Mononuclear cell (primary cell): Measurements from ENCODE around the gene DROSHA. TPM values are rescaled to one million over a fixed set of nuclear protein-coding genes. Genes with fewer than 3 reads are reported as not detected.

Source experiments
- H3K27me3 ChIP-seq: 2 replicates; pipeline ENCODE4 v1.6.0; 2011; ENCODE audit warnings: low read length, control low read depth; ENCODE audit not compliant: insufficient read depth
- H3K4me1 ChIP-seq: 2 replicates; pipeline ENCODE4 v1.5.1; 2011; ENCODE audit warnings: mild to moderate bottlenecking, low read length, control low read depth; ENCODE audit not compliant: insufficient read depth
- H3K4me3 ChIP-seq: 2 replicates; pipeline ENCODE4 v1.5.1; 2011; ENCODE audit warnings: mild to moderate bottlenecking, low read length, moderate library complexity
- H3K9me3 ChIP-seq: 2 replicates; pipeline ENCODE4 v1.5.1; 2011; ENCODE audit warnings: low read depth, mild to moderate bottlenecking, control low read depth, low read length
- total RNA-seq: library from RNA; depleted of rRNA; stranded (reverse); fragments of >200 nt; gene quantifications from one replicate; pipeline ENCODE4 v1.2.3, GENCODE V29; 2012

Gene DROSHA
- total RNA-seq, 1 donor, result 13.2 TPM

- Histone ChIP-seq H3K27me3 (no peaks in the 10 kb centered on the region), H3K4me3 (no peak overlapping the region)
Measured at GRCh38 chr5:31427013-31427723, 104.7 kb downstream of the DROSHA start.

GRCh38 chr5:31421806-31422586, 109.9 kb downstream of the DROSHA start:
- Histone ChIP-seq H3K4me1 (no peaks in the 10 kb centered on the region), H3K4me3 (no peak overlapping the region), H3K27me3 (no peaks in the 10 kb centered on the region), H3K9me3 (no peaks in the 10 kb centered on the region)

More at GRCh38 chr5:31427013-31427723, 104.7 kb downstream of the DROSHA start:
- Histone ChIP-seq H3K4me1 (no peaks in the 10 kb centered on the region), H3K9me3 (no peaks in the 10 kb centered on the region)

- Histone ChIP-seq H3K4me1 (no peaks in the 10 kb centered on the region), H3K27me3 (no peaks in the 10 kb centered on the region), H3K9me3 (no peaks in the 10 kb centered on the region), H3K4me3 (no peak overlapping the region)
Measured at GRCh38 chr5:31417512-31417911, 114.4 kb downstream of the DROSHA start.

GRCh38 chr5:31416547-31416946, 115.3 kb downstream of the DROSHA start:
- Histone ChIP-seq H3K4me1 (no peaks in the 10 kb centered on the region), H3K9me3 (no peaks in the 10 kb centered on the region), H3K4me3 (no peak overlapping the region), H3K27me3 (no peaks in the 10 kb centered on the region)

GRCh38 chr5:31415960-31416359, 115.9 kb downstream of the DROSHA start:
- H3K27me3 ChIP-seq, result no peaks in the 10 kb centered on the region
- H3K9me3 ChIP-seq, result no peaks in the 10 kb centered on the region
- H3K4me1 ChIP-seq, result no peaks in the 10 kb centered on the region
- no peak overlapping the region for H3K4me3 ChIP-seq

GRCh38 chr5:31415009-31415923, 116.6 kb downstream of the DROSHA start:
- H3K27me3 ChIP-seq, result no peaks in the 10 kb centered on the region
- H3K9me3 ChIP-seq, result no peaks in the 10 kb centered on the region
- no peaks in the 10 kb centered on the region for H3K4me1 ChIP-seq
- no peak overlapping the region for H3K4me3 ChIP-seq

GRCh38 chr5:31413030-31413812, 118.7 kb downstream of the DROSHA start:
- Histone ChIP-seq H3K4me1 (no peaks in the 10 kb centered on the region), H3K4me3 (no peak overlapping the region), H3K9me3 (no peaks in the 10 kb centered on the region), H3K27me3 (no peaks in the 10 kb centered on the region)

- no peaks in the 10 kb centered on the region for H3K9me3 ChIP-seq
- no peaks in the 10 kb centered on the region for H3K27me3 ChIP-seq
- no peaks in the 10 kb centered on the region for H3K4me1 ChIP-seq
- H3K4me3 ChIP-seq, result no peak overlapping the region
Measured at GRCh38 chr5:31412324-31412723, 119.6 kb downstream of the DROSHA start.

GRCh38 chr5:31410089-31410488, 121.8 kb downstream of the DROSHA start:
- Histone ChIP-seq H3K4me1 (no peaks in the 10 kb centered on the region), H3K4me3 (no peak overlapping the region), H3K9me3 (no peaks in the 10 kb centered on the region), H3K27me3 (no peaks in the 10 kb centered on the region)

GRCh38 chr5:31408814-31409213, 123.1 kb downstream of the DROSHA start:
- H3K4me1 ChIP-seq, result no peaks in the 10 kb centered on the region
- H3K9me3 ChIP-seq, result no peaks in the 10 kb centered on the region
- H3K27me3 ChIP-seq, result no peaks in the 10 kb centered on the region
- H3K4me3 ChIP-seq, result no peak overlapping the region

- Histone ChIP-seq H3K4me1 (no peaks in the 10 kb centered on the region), H3K4me3 (no peak overlapping the region), H3K9me3 (no peaks in the 10 kb centered on the region), H3K27me3 (no peaks in the 10 kb centered on the region)
Measured at GRCh38 chr5:31407921-31408693, 123.8 kb downstream of the DROSHA start.

GRCh38 chr5:31404325-31404724, 127.6 kb downstream of the DROSHA start:
- Histone ChIP-seq H3K4me3 (no peak overlapping the region), H3K27me3 (no peaks in the 10 kb centered on the region), H3K9me3 (no peaks in the 10 kb centered on the region), H3K4me1 (no peaks in the 10 kb centered on the region)

GRCh38 chr5:31401691-31402090, 130.2 kb downstream of the DROSHA start:
- Histone ChIP-seq H3K9me3 (no peaks in the 10 kb centered on the region), H3K4me1 (no peaks in the 10 kb centered on the region), H3K4me3 (no peak overlapping the region), H3K27me3 (no peaks in the 10 kb centered on the region)
